RWPE1 (cell line): ENCODE results near the gene ZGPAT.

Experiments
- CTCF ChIA-PET: fragments of 350-600 bp; sonication (Branson Sonifier 250); formaldehyde crosslinking; extraction: SDS; loops from one replicate; lab custom pipeline; 2021; lab: Yijun Ruan, JAX
- POLR2A ChIA-PET: fragments of 400-600 bp; formaldehyde crosslinking; extraction: SDS; loops from one replicate; lab custom pipeline; 2020; ENCODE audit warnings: antibody characterized with exemption; ENCODE audit not compliant: low non-redundant PET; lab: Yijun Ruan, JAX
- DNase-seq: peaks from one replicate; pipeline ENCODE4 v3.0.0; 2012; ENCODE audit warnings: low spot score
- H3K27ac ChIP-seq: fragments of 450-650 bp; 2 replicates; pipeline ENCODE4 v1.5.1; 2017
- CTCF ChIP-seq: fragments of 450-650 bp; conservative IDR thresholded peaks from 2 replicates; pipeline ENCODE4 v1.5.1; 2017; ENCODE audit warnings: low read depth, mild to moderate bottlenecking

Gene ZGPAT

GRCh38 chr20:63698739-63699465 is 8.9 kb upstream of the ZGPAT start:
- peak; percentile 96 for DNase-seq
- ChIA-PET POLR2A (interaction anchor here (0.5 to 1.5 kb wide), 6 partner anchors 12 to 965 kb away, joined by 3 to 8 read pairs (median 3); partner anchors contain the start of gene RTEL1), CTCF (interaction anchor here (0.5 to 1.3 kb wide), 10 partner anchors 16 to 275 kb away, joined by 3 to 7 read pairs (median 4); no protein-coding TSS in a partner anchor)
- peak overlapping the region; percentile 97 for H3K27ac ChIP-seq
- no peak for TF ChIP-seq CTCF

GRCh38 chr20:63699466-63700198 is 8.2 kb upstream of the ZGPAT start:
- CTCF ChIA-PET, result interaction anchor here (0.5 to 1.3 kb wide), 6 partner anchors 38 to 274 kb away, joined by 3 to 7 read pairs (median 4); no protein-coding TSS in a partner anchor
- H3K27ac ChIP-seq, result peak overlapping the region; percentile 97
- no peak for TF ChIP-seq CTCF
- DNase-seq, result no peak
- POLR2A ChIA-PET, result interaction anchor here (1.1 to 1.5 kb wide), 2 partner anchors 17 to 161 kb away, joined by 3 to 8 read pairs; no protein-coding TSS in a partner anchor

GRCh38 chr20:63700199-63701050 is 7.4 kb upstream of the ZGPAT start:
- ChIA-PET CTCF (no interaction called here), POLR2A (interaction anchor here (1.5 kb wide), 1 partner anchor 18 kb away, joined by 8 read pairs; no protein-coding TSS in a partner anchor)
- no peak for DNase-seq
- no peak for TF ChIP-seq CTCF
- H3K27ac ChIP-seq, result peak overlapping the region; percentile 97

- no peak for DNase-seq
- peak overlapping the region; percentile 97 for H3K27ac ChIP-seq
- CTCF ChIA-PET, result no interaction called here
- POLR2A ChIA-PET, result no interaction called here
- TF ChIP-seq CTCF, result no peak
Observed at GRCh38 chr20:63701051-63701328, 6.8 kb upstream of the ZGPAT start.

DNA sequence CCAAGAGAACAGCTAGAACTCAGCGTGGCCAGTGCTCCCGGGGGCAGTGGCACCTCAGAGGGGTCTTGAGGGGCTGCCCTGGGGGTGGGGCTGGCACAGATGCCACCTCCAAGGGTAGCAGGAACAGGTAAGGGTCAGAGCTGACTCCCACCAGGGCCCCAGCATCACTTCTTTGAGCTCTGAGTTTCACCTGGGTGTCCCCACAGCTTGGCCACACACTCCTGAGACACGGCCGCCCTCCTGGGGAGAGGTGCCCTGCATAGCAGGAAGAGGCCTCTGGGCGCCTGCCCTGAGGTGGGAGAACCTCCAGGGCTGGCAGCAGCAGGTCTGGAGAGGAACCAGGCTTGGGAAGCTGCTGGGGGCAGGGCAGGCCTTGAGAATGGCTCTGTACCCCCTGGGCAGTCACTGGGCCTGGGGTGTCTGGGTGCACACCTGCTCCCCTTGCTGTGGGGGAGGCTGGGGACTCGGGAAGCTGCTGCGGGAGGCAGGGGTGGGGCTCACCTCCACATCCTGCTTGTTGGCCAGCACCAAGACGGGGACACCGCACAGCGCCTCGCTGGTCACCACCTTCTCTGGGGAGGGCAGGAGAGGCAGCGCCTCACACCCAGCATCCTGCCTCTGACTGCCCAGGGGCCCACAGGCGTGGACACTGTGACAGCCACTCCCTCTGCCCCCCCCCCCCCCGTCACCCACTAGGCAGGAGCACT is 6.4 kb upstream of the ZGPAT start:
- no peak for TF ChIP-seq CTCF
- POLR2A ChIA-PET, result no interaction called here
- H3K27ac ChIP-seq, result peak overlapping the region; percentile 97
- DNase-seq, result no peak
- CTCF ChIA-PET, result no interaction called here
